Effector memory CD4-positive, alpha-beta T cell (primary cell): ENCODE measurements around the gene ANGPT4.

Experiments
- DNase-seq, 3 donors: peaks; one replicate each; pipeline ENCODE4 v3.0.0-alpha.2; 2020
- H3K27ac ChIP-seq: 2 replicates; pipeline ENCODE4 v1.7.0; 2013; ENCODE audit warnings: mild to moderate bottlenecking, low read length, moderate library complexity; ENCODE audit not compliant: insufficient read depth, poor library complexity, severe bottlenecking
- H3K27me3 ChIP-seq: replicated peaks from 2 replicates; pipeline ENCODE4 v1.7.0; 2013; ENCODE audit warnings: mild to moderate bottlenecking, low read length; ENCODE audit not compliant: insufficient read depth, control insufficient read depth, poor library complexity, severe bottlenecking
- H3K36me3 ChIP-seq: 2 replicates; pipeline ENCODE4 v1.7.0; 2013; ENCODE audit warnings: mild to moderate bottlenecking, low read length, moderate library complexity; ENCODE audit not compliant: control insufficient read depth, insufficient read depth
- H3K4me1 ChIP-seq: 2 replicates; pipeline ENCODE4 v1.7.0; 2013; ENCODE audit warnings: low read length, mild to moderate bottlenecking; ENCODE audit not compliant: control insufficient read depth, insufficient read depth, poor library complexity, severe bottlenecking
- H3K4me3 ChIP-seq: 2 replicates; pipeline ENCODE4 v1.7.0; 2013; ENCODE audit warnings: low read length, low read depth, mild to moderate bottlenecking; ENCODE audit not compliant: insufficient read depth, poor library complexity, severe bottlenecking
- H3K9me3 ChIP-seq: 2 replicates; pipeline ENCODE4 v1.7.0; 2013; ENCODE audit warnings: mild to moderate bottlenecking, low read length, moderate library complexity; ENCODE audit not compliant: control insufficient read depth

ANGPT4 gene

GRCh38 chr20:822651-823573 lies 93.2 kb downstream of the ANGPT4 start:
- Histone ChIP-seq H3K27ac (no peak overlapping the region), H3K36me3 (no peaks in the 10 kb centered on the region), H3K4me3 (no peak overlapping the region), H3K4me1 (peaks cover 3% of the 10 kb centered on the region), H3K27me3 (no peaks in the 10 kb centered on the region), H3K9me3 (no peaks in the 10 kb centered on the region)
- DNase-seq, result no peak

GRCh38 chr20:821731-822065 lies 94.4 kb downstream of the ANGPT4 start:
- H3K27ac ChIP-seq, result no peak overlapping the region
- H3K36me3 ChIP-seq, result no peaks in the 10 kb centered on the region

DNA sequence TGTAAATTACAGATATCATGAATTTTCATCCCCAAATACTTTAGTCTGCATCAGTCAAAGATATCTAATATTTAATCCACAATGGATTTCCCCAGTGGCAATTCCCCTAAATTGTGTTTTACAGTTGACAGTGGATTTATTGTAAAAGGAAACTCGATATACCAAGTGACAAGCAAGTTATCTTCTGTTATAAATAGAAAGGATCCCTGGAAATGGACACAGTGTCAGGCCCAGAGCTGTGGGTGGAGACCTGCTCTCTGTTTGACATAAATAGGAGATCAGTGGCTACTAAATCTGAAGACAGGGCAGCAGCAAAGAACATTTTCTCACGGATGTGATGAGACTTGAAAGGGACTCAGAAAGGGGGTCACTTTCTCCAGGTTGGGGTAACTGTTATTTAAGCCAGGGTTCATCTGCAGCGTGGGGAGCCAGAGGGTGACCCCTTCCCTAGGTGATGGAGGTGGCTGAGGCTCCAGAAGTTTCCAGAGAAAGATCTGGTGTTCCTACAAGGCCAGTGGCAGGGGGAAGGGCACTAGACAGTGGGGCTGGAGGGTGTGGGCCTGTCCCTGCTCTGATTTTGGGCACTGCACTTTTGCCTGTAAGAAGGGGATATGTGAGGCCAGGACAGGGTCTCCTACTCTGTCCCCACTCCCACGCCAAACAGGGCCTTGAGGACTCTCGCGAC lies 94.9 kb downstream of the ANGPT4 start:
- Histone ChIP-seq H3K4me1 (peaks cover 3% of the 10 kb centered on the region), H3K27ac (no peak overlapping the region), H3K36me3 (no peaks in the 10 kb centered on the region), H3K9me3 (no peaks in the 10 kb centered on the region), H3K4me3 (no peak overlapping the region), H3K27me3 (no peaks in the 10 kb centered on the region)
- no peak for DNase-seq

More at GRCh38 chr20:821731-822065, 94.4 kb downstream of the ANGPT4 start:
- Histone ChIP-seq H3K9me3 (no peaks in the 10 kb centered on the region), H3K4me3 (no peak overlapping the region), H3K27me3 (no peaks in the 10 kb centered on the region), H3K4me1 (peaks cover 3% of the 10 kb centered on the region)
- DNase-seq, result no peak

DNA sequence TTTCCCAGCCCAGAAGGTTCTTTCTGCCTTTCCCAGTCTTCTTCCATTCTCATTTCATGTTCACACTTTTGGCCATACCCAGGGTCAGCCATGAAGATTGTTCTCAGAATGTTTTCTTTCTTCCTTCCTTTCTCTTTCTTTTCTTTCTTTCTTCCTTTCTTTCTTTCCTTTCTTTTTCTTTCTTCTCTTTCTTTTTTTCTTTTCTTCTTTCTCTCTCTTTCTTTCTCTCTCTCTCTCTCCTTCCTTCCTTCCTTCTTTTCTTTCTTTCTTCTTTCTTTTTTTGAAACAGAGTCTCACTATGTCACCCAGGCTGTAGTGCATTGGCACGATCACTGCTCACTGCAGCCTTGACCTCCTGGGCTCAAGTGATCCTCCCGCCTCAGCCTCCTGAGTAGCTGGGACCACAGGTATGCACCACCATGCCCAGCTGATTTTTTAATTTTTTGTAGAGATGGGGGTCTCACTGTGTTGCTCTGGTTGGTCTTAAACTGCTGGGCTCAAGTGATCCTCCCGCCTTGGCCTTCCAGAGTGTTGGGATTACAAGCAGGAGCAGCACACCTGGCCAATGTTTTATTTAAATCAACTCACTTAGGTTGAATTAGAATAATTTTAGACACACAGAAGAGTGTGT lies 95.7 kb downstream of the ANGPT4 start:
- Histone ChIP-seq H3K4me1 (peaks cover 3% of the 10 kb centered on the region), H3K9me3 (no peaks in the 10 kb centered on the region), H3K4me3 (no peak overlapping the region), H3K36me3 (no peaks in the 10 kb centered on the region), H3K27ac (no peak overlapping the region), H3K27me3 (no peaks in the 10 kb centered on the region)
- no peak for DNase-seq
